Suprapubic skin (tissue), 4 donors: ENCODE measurements around the gene IL1R1.

Source experiments
- CTCF ChIP-seq, 2 donors: fragments of 200-600 bp in 1 of 2; fragments of 450-650 bp in 1 of 2; sonication (generic) in 1 of 2; IDR thresholded peaks; one replicate each; pipeline ENCODE4 v1.5.1; 2016 to 2019; ENCODE audit warnings: antibody characterized with exemption in 2 of 2, mild to moderate bottlenecking in 1 of 2, moderate library complexity in 1 of 2
- EP300 ChIP-seq: sonication (generic); formaldehyde crosslinking; IDR thresholded peaks from one replicate; pipeline ENCODE4 v1.6.1; 2017; ENCODE audit warnings: antibody characterized with exemption
- POLR2A ChIP-seq, 2 donors: fragments of 450-650 bp; IDR thresholded peaks; one replicate each; pipeline ENCODE4 v1.6.1; 2017; ENCODE audit warnings: antibody characterized with exemption in 2 of 2, mild to moderate bottlenecking in 2 of 2, moderate library complexity in 2 of 2
- POLR2AphosphoS5 ChIP-seq, 3 donors: sonication (generic); formaldehyde crosslinking; IDR thresholded peaks; one replicate each; pipeline ENCODE4 v1.6.1; 2017; ENCODE audit warnings: antibody characterized with exemption in 3 of 3

- no peak for TF ChIP-seq CTCF (IDR thresholded peaks at IDR 0.05)
- no peak for TF ChIP-seq POLR2A (IDR thresholded peaks at IDR 0.05)
- no peak for TF ChIP-seq POLR2AphosphoS5 (IDR thresholded peaks at IDR 0.05)
- no peak for TF ChIP-seq EP300
Observed at GRCh38 chr2:102180687-102180999, 38.1 kb downstream of the IL1R1 start.
